HCT116 (cell line): ENCODE measurements around the gene IL31RA. TPM values are rescaled to one million over a fixed set of nuclear protein-coding genes. Genes with fewer than 3 reads are reported as not detected.
A peak's percentile ranks its signal among the peaks of the same experiment; 100 is the strongest.

ENCODE experiments used
- ATAC-seq: fragments of 200-7000 bp; cut with Tn5 transposase; 2 replicates; pipeline ENCODE4 v1.9.1; 2020; ENCODE audit warnings: mild to moderate bottlenecking, moderate library complexity
- BruUV-seq: library from RNA; stranded (reverse); fragments of 400-500 nt; replicated peaks from 2 replicates; lab custom pipeline; 2021; lab: Mats Ljungman, UMichigan
- CTCF ChIA-PET: fragments of 300-600 bp; sonication (Branson Sonifier 250); formaldehyde crosslinking; loops from one replicate; lab custom pipeline; 2021; ENCODE audit warnings: antibody characterized with exemption; lab: Charles Lee
- POLR2A ChIA-PET: fragments of 300-600, 350-600 bp; sonication (Branson Sonifier 250); formaldehyde crosslinking; loops from one replicate; lab custom pipeline; 2021; ENCODE audit warnings: antibody characterized with exemption; lab: Charles Lee
- RAD21 ChIA-PET, 2 experiments: fragments of 300-600 bp; sonication (Branson Sonifier 250); formaldehyde crosslinking; loops; one replicate each; lab custom pipeline; 2023; ENCODE audit warnings: low total read pairs in 2 of 2; ENCODE audit not compliant: uncharacterized antibody in 2 of 2, unreplicated experiment in 2 of 2, low non-redundant PET in 1 of 2; lab: Charles Lee
- DNase-seq: peaks from one replicate; pipeline ENCODE4 v3.0.0-alpha.2; 2010; ENCODE audit warnings: low read depth, low spot score
- H2AFZ ChIP-seq: fragments of 200-600 bp; shearing (Covaris generic), sonication (generic); 2 replicates; pipeline ENCODE4 v1.6.1; 2017; ENCODE audit warnings: low read depth, mixed run types, mixed read lengths, antibody characterized with exemption, low read length; ENCODE audit not compliant: poor library complexity, severe bottlenecking
- H3K27ac ChIP-seq: 2 replicates; pipeline ENCODE4 v1.5.1; 2012; ENCODE audit warnings: low read depth, low read length
- H3K27me3 ChIP-seq: fragments of 200-600 bp; sonication (generic); 2 replicates; pipeline ENCODE4 v1.6.1; 2016; ENCODE audit warnings: mixed run types, low read length, mixed read lengths; ENCODE audit not compliant: insufficient read depth
- H3K36me3 ChIP-seq, 2 experiments: fragments of 200-500 bp in 1 of 2; fragments of 200-600 bp in 1 of 2; sonication (Bioruptor generic) in 1 of 2; sonication (generic) in 1 of 2; 2 replicates each; pipeline versions ENCODE4 v1.5.1 to v1.6.1; 2014 to 2016; ENCODE audit warnings: low read length in 2 of 2, inconsistent platforms in 1 of 2, mixed read lengths in 1 of 2, mixed run types in 1 of 2; ENCODE audit not compliant: insufficient read depth in 2 of 2, control insufficient read depth in 1 of 2
- H3K4me1 ChIP-seq, 2 experiments: fragments of 200-600 bp in 1 of 2; sonication (generic) in 1 of 2; 2 replicates each; pipeline versions ENCODE4 v1.5.1 to v1.6.1; 2012 to 2017; ENCODE audit warnings: low read length in 2 of 2, inconsistent platforms in 1 of 2, mild to moderate bottlenecking in 1 of 2, mixed read lengths in 1 of 2, mixed run types in 1 of 2, moderate library complexity in 1 of 2; ENCODE audit not compliant: insufficient read depth in 2 of 2, control insufficient read depth in 1 of 2
- H3K4me2 ChIP-seq: fragments of 200-600 bp; sonication (generic); 2 replicates; pipeline ENCODE4 v1.6.1; 2017; ENCODE audit warnings: mixed run types, low read length, mixed read lengths
- H3K4me3 ChIP-seq, 2 experiments: fragments of 200-600 bp in 1 of 2; sonication (generic) in 1 of 2; replicated peaks in 1 of 2; 2 replicates each; pipeline ENCODE4 v1.5.1; 2011 to 2016; ENCODE audit warnings: low read length in 2 of 2, control low read depth in 1 of 2, low read depth in 1 of 2, mild to moderate bottlenecking in 1 of 2, mixed read lengths in 1 of 2, mixed run types in 1 of 2
- H3K79me2 ChIP-seq: fragments of 200-600 bp; sonication (generic); 2 replicates; pipeline ENCODE4 v1.6.1; 2017; ENCODE audit warnings: mild to moderate bottlenecking, mixed run types, low read length, moderate library complexity, mixed read lengths; ENCODE audit not compliant: insufficient read depth
- H3K9ac ChIP-seq: fragments of 200-600 bp; sonication (generic); 2 replicates; pipeline ENCODE4 v1.6.1; 2016; ENCODE audit warnings: low read length, mixed read lengths
- H3K9me2 ChIP-seq: fragments of 200-600 bp; sonication (generic), shearing (Covaris generic); 2 replicates; pipeline ENCODE4 v1.6.1; 2017; ENCODE audit warnings: mixed run types, mild to moderate bottlenecking, moderate library complexity; ENCODE audit not compliant: insufficient read depth
- H3K9me3 ChIP-seq, 2 experiments: fragments of 200-500 bp in 1 of 2; fragments of 200-600 bp in 1 of 2; sonication (Bioruptor generic) in 1 of 2; sonication (generic) in 1 of 2; 2 replicates each; pipeline ENCODE4 v1.6.1; 2014 to 2017; ENCODE audit warnings: low read length in 2 of 2, mixed read lengths in 2 of 2, inconsistent platforms in 1 of 2, low read depth in 1 of 2, mild to moderate bottlenecking in 1 of 2, mixed run types in 1 of 2, moderate library complexity in 1 of 2; ENCODE audit not compliant: control insufficient read depth in 1 of 2, insufficient read depth in 1 of 2
- H4K20me1 ChIP-seq: fragments of 200-600 bp; sonication (generic), shearing (Covaris generic); 2 replicates; pipeline ENCODE4 v1.6.1; 2017; ENCODE audit warnings: mixed run types, mild to moderate bottlenecking, moderate library complexity; ENCODE audit not compliant: insufficient read depth
- CTCF ChIP-seq, 3 experiments: fragments of 200-600 bp in 1 of 3; sonication (generic) in 1 of 3; IDR thresholded peaks in 2 of 3; conservative IDR thresholded peaks in 1 of 3; 2 replicates each; pipeline ENCODE4 v1.5.1; 2012 to 2017; ENCODE audit warnings: low read depth in 2 of 3, low read length in 2 of 3, antibody characterized with exemption in 1 of 3, borderline replicate concordance in 1 of 3, control low read depth in 1 of 3, mild to moderate bottlenecking in 1 of 3, mixed read lengths in 1 of 3, mixed run types in 1 of 3, moderate library complexity in 1 of 3; ENCODE audit not compliant: insufficient read depth in 1 of 3
- POLR2A ChIP-seq: IDR thresholded peaks from 2 replicates; pipeline ENCODE4 v1.7.0; 2011; ENCODE audit warnings: borderline replicate concordance; ENCODE audit not compliant: insufficient read depth, insufficient read length; ENCODE audit errors: extremely low read depth
- RAD21 ChIP-seq: IDR thresholded peaks from 2 replicates; pipeline ENCODE4 v1.6.1; 2012; ENCODE audit warnings: low read depth, mild to moderate bottlenecking
- REST ChIP-seq: IDR thresholded peaks from 2 replicates; pipeline ENCODE4 v1.6.1; 2012; ENCODE audit warnings: low read depth
- SP1 ChIP-seq: IDR thresholded peaks from 2 replicates; pipeline ENCODE4 v1.6.1; 2012; ENCODE audit warnings: low read depth
- intact Hi-C: fragments of 100-400 bp; cut with micrococcal nuclease; formaldehyde crosslinking; loops from 2 replicates; pipeline ENCODE4 v1.10.0; 2022
- total RNA-seq: library from RNA; stranded (reverse); gene quantifications from one replicate; pipeline ENCODE4 v1.2.1, GENCODE V29; 2021; ENCODE audit not compliant: unreplicated experiment

IL31RA gene
- total RNA-seq, 1 experiment from 2014 or later: 0.59 TPM

GRCh38 chr5:55848783-55849182 lies 2.4 kb upstream of the IL31RA start:
- no TSS peak for BruUV-seq
- no peak for TF ChIP-seq SP1
- TF ChIP-seq REST: no peak
- RAD21 ChIA-PET: no interaction called here
- no peak for ATAC-seq
- POLR2A ChIA-PET: no interaction called here
- Histone ChIP-seq H3K4me1 (peaks cover 2 to 15% of the 10 kb centered on the region in 2 experiments; a peak in 2 of 4 replicates), H4K20me1 (no peaks in the 10 kb centered on the region), H3K27ac (no peak overlapping the region), H3K9ac (no peak overlapping the region), H3K79me2 (no peaks in the 10 kb centered on the region), H3K9me2 (no peaks in the 10 kb centered on the region), H3K27me3 (no peaks in the 10 kb centered on the region), H3K9me3 (no peaks in the 10 kb centered on the region), H3K4me2 (no peak overlapping the region), H3K4me3 (no peak overlapping the region), H3K36me3 (no peaks in the 10 kb centered on the region), H2AFZ (no peak overlapping the region)
- CTCF ChIA-PET: no interaction called here
- intact Hi-C loops: no loop called here
- no peak for DNase-seq

- Histone ChIP-seq H3K9ac (peak overlapping the region; percentile 30), H4K20me1 (no peaks in the 10 kb centered on the region), H3K9me3 (no peaks in the 10 kb centered on the region), H3K36me3 (no peaks in the 10 kb centered on the region), H3K27me3 (no peaks in the 10 kb centered on the region), H3K27ac (no peak overlapping the region), H3K79me2 (no peaks in the 10 kb centered on the region), H3K4me3 (peak overlapping the region; percentile 35 to 51), H3K4me1 (peaks cover 2 to 15% of the 10 kb centered on the region in 2 experiments; a peak in 2 of 4 replicates), H3K4me2 (peak overlapping the region; percentile 89), H2AFZ (peak overlapping the region; percentile 85), H3K9me2 (no peaks in the 10 kb centered on the region)
- BruUV-seq: TSS peak; percentile 76
- no peak for DNase-seq
- RAD21 ChIA-PET: no interaction called here
- intact Hi-C loops: no loop called here
- ATAC-seq: no peak
- POLR2A ChIA-PET: interaction anchor here (1.5 to 1.6 kb wide), 2 partner anchors 17 to 85 kb away, joined by 4 to 6 read pairs; no protein-coding TSS in a partner anchor
- TF ChIP-seq CTCF (IDR thresholded peaks at IDR 0.05 in 2 of 3, conservative IDR thresholded peaks at IDR 0.05 in 1 of 3; ENCODE audit: borderline replicate concordance in 1 of 3, insufficient read depth in 1 of 3, low read depth in 2 of 3, low read length in 2 of 3) (no peak), RAD21 (no peak), POLR2A (no peak)
- TF ChIP-seq, all 23 proteins: peak for 0
- CTCF ChIA-PET: no interaction called here
Measured at GRCh38 chr5:55851675-55851979, 470 bp downstream of the IL31RA start.
